CD4-positive, alpha-beta memory T cell (primary cell): ENCODE data around the gene TMEM171. TPM values are rescaled to one million over a fixed set of nuclear protein-coding genes. Genes with fewer than 3 reads are reported as not detected.

Experiments
- CTCF ChIA-PET: fragments of 350-600 bp; sonication (Branson Sonifier 250); formaldehyde crosslinking; loops from one replicate; lab custom pipeline; 2021; ENCODE audit warnings: inconsistent platforms; ENCODE audit not compliant: partially characterized antibody; lab: Charles Lee
- POLR2A ChIA-PET: fragments of 350-600 bp; sonication (Branson Sonifier 250); formaldehyde crosslinking; loops from one replicate; lab custom pipeline; 2021; ENCODE audit not compliant: partially characterized antibody; lab: Charles Lee
- DNase-seq, 5 donors: peaks; one replicate each; pipeline versions ENCODE4 v3.0.0 to v3.0.0-alpha.2; 2020 to 2022; ENCODE audit warnings: mixed read lengths in 1 of 5
- H3K27ac ChIP-seq: one replicate; pipeline ENCODE4 v1.7.0; 2013; ENCODE audit warnings: low read depth, low read length
- H3K27me3 ChIP-seq: 2 replicates; pipeline ENCODE4 v1.7.0; 2013; ENCODE audit warnings: mild to moderate bottlenecking, low read length, moderate library complexity; ENCODE audit not compliant: insufficient read depth
- H3K36me3 ChIP-seq: 2 replicates; pipeline ENCODE4 v1.7.0; 2013; ENCODE audit warnings: mild to moderate bottlenecking, low read length, moderate library complexity; ENCODE audit not compliant: insufficient read depth
- H3K4me1 ChIP-seq: 2 replicates; pipeline ENCODE4 v1.7.0; 2013; ENCODE audit warnings: mild to moderate bottlenecking, low read length, moderate library complexity; ENCODE audit not compliant: insufficient read depth
- H3K4me3 ChIP-seq, 2 donors: one replicate each; pipeline ENCODE4 v1.7.0; 2013; ENCODE audit warnings: low read length in 2 of 2, mild to moderate bottlenecking in 1 of 2
- H3K9me3 ChIP-seq, 2 donors: one replicate each; pipeline ENCODE4 v1.7.0; 2013; ENCODE audit warnings: low read length in 2 of 2, control low read depth in 1 of 2; ENCODE audit not compliant: control insufficient read depth in 1 of 2
- H3K27ac Mint-ChIP-seq, 7 donors: one replicate each; pipeline ENCODE4 v1.8.0; 2020 to 2021; ENCODE audit warnings: mixed read lengths in 7 of 7, mild to moderate bottlenecking in 6 of 7, inconsistent platforms in 3 of 7, moderate library complexity in 3 of 7
- H3K27me3 Mint-ChIP-seq, 2 donors: one replicate each; pipeline ENCODE4 v1.8.0; 2020 to 2021; ENCODE audit warnings: mixed read lengths in 2 of 2
- H3K36me3 Mint-ChIP-seq, 2 donors: one replicate each; pipeline ENCODE4 v1.8.0; 2020 to 2021; ENCODE audit warnings: mixed read lengths in 2 of 2, inconsistent platforms in 1 of 2, mild to moderate bottlenecking in 1 of 2
- H3K4me1 Mint-ChIP-seq, 4 donors: one replicate each; pipeline ENCODE4 v1.8.0; 2020 to 2021; ENCODE audit warnings: mixed read lengths in 4 of 4, mild to moderate bottlenecking in 1 of 4
- H3K4me3 Mint-ChIP-seq, 8 donors: one replicate each; pipeline ENCODE4 v1.8.0; 2020 to 2021; ENCODE audit warnings: mixed read lengths in 8 of 8, mild to moderate bottlenecking in 7 of 8, moderate library complexity in 6 of 8, inconsistent platforms in 3 of 8
- H3K9me3 Mint-ChIP-seq, 8 donors: one replicate each; pipeline ENCODE4 v1.8.0; 2020 to 2021; ENCODE audit warnings: mixed read lengths in 8 of 8, mild to moderate bottlenecking in 5 of 8, inconsistent platforms in 3 of 8, moderate library complexity in 1 of 8
- intact Hi-C: fragments of 100-400 bp; cut with micrococcal nuclease; formaldehyde crosslinking; loops from one replicate; pipeline ENCODE4 v1.15.1; 2023
- polyA plus RNA-seq, 2 donors: library from polyadenylated mRNA; unstranded; fragments of 300-500 nt; fragmentation: Illumina TruSeq; gene quantifications; one replicate each; pipeline ENCODE4 v1.2.3, GENCODE V29; 2021
- total RNA-seq, 2 experiments: library from RNA; stranded (reverse); gene quantifications; one replicate each; pipeline ENCODE4 v1.2.3, GENCODE V29; 2021

The TMEM171 gene
- total and polyA plus RNA-seq, 4 experiments from 2014 or later: 0.35 to 1.3 (median 0.52) TPM

DNA sequence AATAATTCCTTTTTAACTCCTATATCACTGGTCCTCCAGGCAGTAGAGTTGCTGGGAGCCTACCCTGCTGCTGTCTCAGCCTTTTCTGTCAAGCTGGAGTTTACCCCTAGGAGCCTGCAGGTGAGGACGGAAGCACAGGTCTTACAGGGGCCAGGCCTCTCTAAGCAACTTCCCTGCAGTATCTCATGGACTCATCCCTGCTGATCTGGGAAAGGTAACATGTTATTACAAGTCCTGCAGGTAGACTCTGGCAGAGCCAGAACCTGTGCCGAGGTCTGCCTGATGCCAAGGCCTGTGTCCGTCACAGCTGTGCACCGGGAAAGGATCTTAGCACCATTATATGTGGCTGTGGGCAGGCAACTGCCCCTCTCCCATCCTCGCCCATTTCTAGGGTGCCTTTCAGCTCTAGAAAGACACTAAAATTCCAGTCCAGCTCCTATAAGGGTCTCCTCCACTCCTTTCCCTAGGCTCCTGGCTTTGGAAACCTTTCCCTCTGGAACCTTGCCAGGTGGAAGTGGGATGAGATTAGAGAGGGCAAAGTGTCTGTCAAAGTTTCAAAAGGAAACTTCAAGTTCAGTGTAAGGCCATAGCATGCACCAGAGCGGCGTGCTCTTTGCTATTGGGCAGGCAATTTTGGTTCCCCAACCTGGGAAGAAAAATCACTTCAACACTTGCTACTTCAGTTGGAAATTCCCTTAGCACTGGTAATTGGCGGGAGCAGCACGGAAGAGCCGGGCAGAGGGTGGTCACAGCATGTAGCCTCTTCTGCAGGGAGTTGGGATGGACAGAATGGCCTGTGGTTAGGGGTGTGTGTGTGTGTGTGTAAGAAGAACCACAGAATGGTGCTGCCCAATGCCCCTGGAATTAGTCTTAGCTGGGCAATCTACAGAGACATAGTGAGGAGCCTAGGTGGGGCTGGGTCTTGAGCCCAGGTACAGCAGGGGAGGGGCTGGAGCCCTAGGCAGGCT, 17.5 kb downstream of the TMEM171 start:
- no peak overlapping the region for H3K4me3 ChIP-seq
- CTCF ChIA-PET: no interaction called here
- no peak for DNase-seq
- H3K27me3 ChIP-seq: peaks cover 16% of the 10 kb centered on the region
- Mint-ChIP-seq H3K27ac (no peak overlapping the region), H3K4me1 (no peaks in the 10 kb centered on the region), H3K36me3 (no peaks in the 10 kb centered on the region), H3K4me3 (no peak overlapping the region), H3K9me3 (peaks cover 0 to 2% (median 0%) of the 10 kb centered on the region in 8 donors), H3K27me3 (peaks cover 17 to 32% of the 10 kb centered on the region in 2 donors)
- intact Hi-C loops: no loop called here
- H3K9me3 ChIP-seq: no peaks in the 10 kb centered on the region
- POLR2A ChIA-PET: no interaction called here
- H3K27ac ChIP-seq: no peak overlapping the region
- H3K36me3 ChIP-seq: no peaks in the 10 kb centered on the region
- H3K4me1 ChIP-seq: no peaks in the 10 kb centered on the region

DNA sequence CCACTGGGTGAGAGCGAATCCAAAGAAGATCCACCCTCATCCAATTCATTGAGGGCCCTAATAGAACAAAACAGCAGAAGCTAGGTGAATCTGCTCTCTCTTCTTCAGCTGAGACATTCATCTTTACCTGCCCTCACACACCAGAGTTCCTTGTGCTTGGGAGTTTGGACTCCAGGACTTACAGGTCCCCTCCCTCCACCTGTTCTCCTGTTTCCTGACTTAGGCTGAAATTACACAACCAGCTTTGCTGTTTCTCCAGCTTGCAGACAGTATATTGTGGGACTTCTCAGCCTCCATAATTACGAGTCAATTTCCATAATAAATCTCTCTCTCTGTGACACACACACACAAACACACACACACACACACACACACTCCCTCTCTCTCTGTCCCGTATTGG, 19.1 kb downstream of the TMEM171 start:
- no peaks in the 10 kb centered on the region for H3K9me3 ChIP-seq
- no peak overlapping the region for H3K27ac ChIP-seq
- peaks cover 16% of the 10 kb centered on the region for H3K27me3 ChIP-seq
- no peak for DNase-seq
- intact Hi-C loops: no loop called here
- CTCF ChIA-PET: no interaction called here
- H3K4me1 ChIP-seq: no peaks in the 10 kb centered on the region
- peaks cover 26 to 41% of the 10 kb centered on the region in 2 donors for H3K27me3 Mint-ChIP-seq
- H3K4me3 Mint-ChIP-seq: no peak overlapping the region
- no peaks in the 10 kb centered on the region for H3K36me3 ChIP-seq
- H3K27ac Mint-ChIP-seq: no peak overlapping the region
- no peaks in the 10 kb centered on the region for H3K36me3 Mint-ChIP-seq
- H3K4me1 Mint-ChIP-seq: no peaks in the 10 kb centered on the region
- no peak overlapping the region for H3K4me3 ChIP-seq
- POLR2A ChIA-PET: no interaction called here
- peaks cover 0 to 2% (median 0%) of the 10 kb centered on the region in 8 donors for H3K9me3 Mint-ChIP-seq

DNA sequence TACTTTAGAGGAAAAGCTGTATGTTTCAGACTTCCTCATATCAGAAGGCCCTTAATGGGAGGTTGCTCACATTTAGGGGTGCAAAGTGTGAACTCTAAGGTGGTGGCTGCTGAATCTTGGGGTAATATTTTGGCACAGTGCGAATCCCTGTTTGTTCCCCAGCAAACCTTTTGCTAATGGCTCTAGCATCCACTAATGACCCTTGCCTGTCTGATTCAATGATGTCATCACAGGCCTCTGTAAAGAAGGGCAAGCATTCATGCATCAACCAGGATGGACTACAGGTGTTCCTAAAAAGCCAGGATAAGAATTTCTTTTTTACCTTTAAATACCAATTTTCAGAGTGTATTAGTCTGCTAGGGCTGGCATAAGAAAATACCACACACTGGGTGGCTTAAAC, 20.4 kb downstream of the TMEM171 start:
- Mint-ChIP-seq H3K36me3 (no peaks in the 10 kb centered on the region), H3K9me3 (peaks cover 0 to 2% (median 0%) of the 10 kb centered on the region in 8 donors), H3K27ac (no peak overlapping the region), H3K27me3 (peaks cover 30 to 37% of the 10 kb centered on the region in 2 donors), H3K4me1 (no peaks in the 10 kb centered on the region), H3K4me3 (no peak overlapping the region)
- ChIA-PET CTCF (no interaction called here), POLR2A (no interaction called here)
- Histone ChIP-seq H3K9me3 (no peaks in the 10 kb centered on the region), H3K4me1 (no peaks in the 10 kb centered on the region), H3K27me3 (peaks cover 11% of the 10 kb centered on the region), H3K36me3 (no peaks in the 10 kb centered on the region), H3K4me3 (no peak overlapping the region), H3K27ac (no peak overlapping the region)
- intact Hi-C loops: no loop called here
- DNase-seq: no peak

GRCh38 chr5:73142035-73142434, 21.7 kb downstream of the TMEM171 start:
- H3K27ac ChIP-seq: no peak overlapping the region
- H3K4me3 Mint-ChIP-seq: no peak overlapping the region
- POLR2A ChIA-PET: no interaction called here
- peaks cover 37 to 42% of the 10 kb centered on the region in 2 donors for H3K27me3 Mint-ChIP-seq
- no peak for DNase-seq
- no peaks in the 10 kb centered on the region for H3K9me3 ChIP-seq
- intact Hi-C loops: no loop called here
- no peaks in the 10 kb centered on the region for H3K36me3 Mint-ChIP-seq
- no peaks in the 10 kb centered on the region for H3K4me1 ChIP-seq
- H3K27me3 ChIP-seq: peaks cover 5% of the 10 kb centered on the region
- H3K9me3 Mint-ChIP-seq: peaks cover 0 to 2% (median 0%) of the 10 kb centered on the region in 8 donors
- H3K27ac Mint-ChIP-seq: no peak overlapping the region
- no peak overlapping the region for H3K4me3 ChIP-seq
- H3K4me1 Mint-ChIP-seq: no peaks in the 10 kb centered on the region
- CTCF ChIA-PET: no interaction called here
- no peaks in the 10 kb centered on the region for H3K36me3 ChIP-seq

DNA sequence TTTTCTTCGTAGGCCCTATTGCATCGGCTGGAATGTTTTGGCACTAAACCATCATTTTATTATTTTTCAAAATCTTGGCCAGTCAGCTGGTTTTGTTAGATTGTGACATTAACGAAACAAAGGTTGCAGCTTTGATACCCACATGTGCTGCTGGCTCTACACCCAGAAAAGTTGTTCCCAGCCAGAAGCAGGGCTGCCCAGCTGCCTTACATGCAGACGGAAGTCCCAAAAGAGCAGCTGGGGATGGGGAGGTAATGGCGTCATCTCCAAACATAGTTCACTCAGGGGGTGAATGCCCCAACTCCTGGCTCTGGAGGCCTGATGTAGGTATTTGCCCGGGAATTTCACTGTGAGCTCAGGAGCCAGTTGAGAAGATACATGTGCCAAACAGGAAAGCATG, 23.3 kb downstream of the TMEM171 start:
- no peaks in the 10 kb centered on the region for H3K36me3 ChIP-seq
- Mint-ChIP-seq H3K27ac (no peak overlapping the region), H3K27me3 (peaks cover 28 to 36% of the 10 kb centered on the region in 2 donors), H3K4me1 (no peaks in the 10 kb centered on the region), H3K36me3 (no peaks in the 10 kb centered on the region), H3K4me3 (no peak overlapping the region), H3K9me3 (no peaks in the 10 kb centered on the region)
- CTCF ChIA-PET: no interaction called here
- POLR2A ChIA-PET: no interaction called here
- H3K27ac ChIP-seq: no peak overlapping the region
- intact Hi-C loops: no loop called here
- no peaks in the 10 kb centered on the region for H3K4me1 ChIP-seq
- H3K27me3 ChIP-seq: no peaks in the 10 kb centered on the region
- no peak overlapping the region for H3K4me3 ChIP-seq
- DNase-seq: no peak
- H3K9me3 ChIP-seq: no peaks in the 10 kb centered on the region

DNA sequence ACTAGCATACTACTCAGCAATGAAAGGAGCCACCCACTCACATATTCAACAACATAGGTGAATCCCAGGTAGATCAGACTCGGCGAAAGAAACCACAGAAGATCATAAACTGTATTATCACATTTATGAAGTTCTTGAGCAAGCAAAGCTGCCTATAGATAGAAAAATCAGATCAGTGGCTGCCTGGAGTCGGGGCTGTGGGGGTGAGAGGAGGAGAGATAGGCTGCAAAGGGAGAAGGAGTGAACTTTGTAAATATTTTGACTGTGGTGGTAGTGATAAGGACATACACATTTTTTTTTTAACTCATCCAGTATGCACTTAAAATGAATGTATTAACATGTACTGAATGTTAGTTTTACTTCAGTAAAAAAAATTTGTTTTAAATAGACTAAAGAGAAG, 29.2 kb downstream of the TMEM171 start:
- no peaks in the 10 kb centered on the region for H3K9me3 Mint-ChIP-seq
- H3K4me1 Mint-ChIP-seq: no peaks in the 10 kb centered on the region
- no peaks in the 10 kb centered on the region for H3K36me3 Mint-ChIP-seq
- no peaks in the 10 kb centered on the region for H3K9me3 ChIP-seq
- no peak for DNase-seq
- H3K27me3 Mint-ChIP-seq: peaks cover 18 to 25% of the 10 kb centered on the region in 2 donors
- H3K27ac Mint-ChIP-seq: no peak overlapping the region
- H3K27me3 ChIP-seq: no peaks in the 10 kb centered on the region
- no peak overlapping the region for H3K27ac ChIP-seq
- POLR2A ChIA-PET: no interaction called here
- no peak overlapping the region for H3K4me3 ChIP-seq
- no peaks in the 10 kb centered on the region for H3K4me1 ChIP-seq
- CTCF ChIA-PET: no interaction called here
- no peaks in the 10 kb centered on the region for H3K36me3 ChIP-seq
- intact Hi-C loops: no loop called here
- H3K4me3 Mint-ChIP-seq: no peak overlapping the region

- Histone ChIP-seq H3K27ac (no peak overlapping the region), H3K36me3 (no peaks in the 10 kb centered on the region), H3K4me3 (no peak overlapping the region), H3K4me1 (no peaks in the 10 kb centered on the region), H3K27me3 (no peaks in the 10 kb centered on the region), H3K9me3 (no peaks in the 10 kb centered on the region)
- no peaks in the 10 kb centered on the region for H3K36me3 Mint-ChIP-seq
- intact Hi-C loops: no loop called here
- DNase-seq: no peak
- no peak overlapping the region for H3K4me3 Mint-ChIP-seq
- POLR2A ChIA-PET: no interaction called here
- CTCF ChIA-PET: no interaction called here
- no peak overlapping the region for H3K27ac Mint-ChIP-seq
- no peaks in the 10 kb centered on the region for H3K9me3 Mint-ChIP-seq
- no peaks in the 10 kb centered on the region for H3K4me1 Mint-ChIP-seq
- H3K27me3 Mint-ChIP-seq: peaks cover 17 to 25% of the 10 kb centered on the region in 2 donors
Measured at GRCh38 chr5:73150876-73151275, 30.5 kb downstream of the TMEM171 start.
